HG03064 (cell line): Measurements from ENCODE around the gene MYD88.

Experiments
- ATAC-seq: cut with Tn5 transposase; IDR thresholded peaks from one replicate; pipeline ENCODE4 v1.9.1; 2021; ENCODE audit warnings: low read depth; ENCODE audit not compliant: unreplicated experiment

MYD88 gene

GRCh38 chr3:38139652-38140051, 1.2 kb downstream of the MYD88 start:
- ATAC-seq = no peak

- ATAC-seq = no peak
Observed at GRCh38 chr3:38140326-38141172, 2.1 kb downstream of the MYD88 start.

DNA sequence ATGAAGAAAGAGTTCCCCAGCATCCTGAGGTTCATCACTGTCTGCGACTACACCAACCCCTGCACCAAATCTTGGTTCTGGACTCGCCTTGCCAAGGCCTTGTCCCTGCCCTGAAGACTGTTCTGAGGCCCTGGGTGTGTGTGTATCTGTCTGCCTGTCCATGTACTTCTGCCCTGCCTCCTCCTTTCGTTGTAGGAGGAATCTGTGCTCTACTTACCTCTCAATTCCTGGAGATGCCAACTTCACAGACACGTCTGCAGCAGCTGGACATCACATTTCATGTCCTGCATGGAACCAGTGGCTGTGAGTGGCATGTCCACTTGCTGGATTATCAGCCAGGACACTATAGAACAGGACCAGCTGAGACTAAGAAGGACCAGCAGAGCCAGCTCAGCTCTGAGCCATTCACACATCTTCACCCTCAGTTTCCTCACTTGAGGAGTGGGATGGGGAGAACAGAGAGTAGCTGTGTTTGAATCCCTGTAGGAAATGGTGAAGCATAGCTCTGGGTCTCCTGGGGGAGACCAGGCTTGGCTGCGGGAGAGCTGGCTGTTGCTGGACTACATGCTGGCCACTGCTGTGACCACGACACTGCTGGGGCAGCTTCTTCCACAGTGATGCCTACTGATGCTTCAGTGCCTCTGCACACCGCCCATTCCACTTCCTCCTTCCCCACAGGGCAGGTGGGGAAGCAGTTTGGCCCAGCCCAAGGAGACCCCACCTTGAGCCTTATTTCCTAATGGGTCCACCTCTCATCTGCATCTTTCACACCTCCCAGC, 2.9 kb downstream of the MYD88 start:
- no peak for ATAC-seq

DNA sequence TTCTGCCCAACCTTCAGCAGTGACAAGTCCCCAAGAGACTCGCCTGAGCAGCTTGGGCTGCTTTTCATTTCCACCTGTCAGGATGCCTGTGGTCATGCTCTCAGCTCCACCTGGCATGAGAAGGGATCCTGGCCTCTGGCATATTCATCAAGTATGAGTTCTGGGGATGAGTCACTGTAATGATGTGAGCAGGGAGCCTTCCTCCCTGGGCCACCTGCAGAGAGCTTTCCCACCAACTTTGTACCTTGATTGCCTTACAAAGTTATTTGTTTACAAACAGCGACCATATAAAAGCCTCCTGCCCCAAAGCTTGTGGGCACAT, 3.5 kb downstream of the MYD88 start:
- ATAC-seq = no peak

DNA sequence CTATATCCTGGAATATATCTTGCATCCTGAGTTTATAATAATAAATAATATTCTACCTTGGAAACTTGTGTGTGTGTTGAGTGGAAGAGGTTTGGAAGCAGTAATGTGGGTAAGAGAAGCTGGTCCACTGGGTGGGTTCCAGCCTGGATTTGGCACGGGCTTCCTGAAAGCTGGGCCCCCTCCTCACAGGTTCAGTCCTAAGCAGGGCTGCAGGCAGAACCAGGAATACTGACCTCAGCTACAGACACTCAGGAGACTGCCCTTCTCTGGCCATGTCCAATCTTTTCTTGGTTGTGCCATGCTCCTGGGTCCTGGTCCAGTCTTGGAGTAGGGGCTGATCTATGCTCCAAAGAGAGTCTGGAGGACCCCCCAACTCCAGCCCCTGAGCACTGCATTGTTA, 4.5 kb downstream of the MYD88 start:
- ATAC-seq = no peak

DNA sequence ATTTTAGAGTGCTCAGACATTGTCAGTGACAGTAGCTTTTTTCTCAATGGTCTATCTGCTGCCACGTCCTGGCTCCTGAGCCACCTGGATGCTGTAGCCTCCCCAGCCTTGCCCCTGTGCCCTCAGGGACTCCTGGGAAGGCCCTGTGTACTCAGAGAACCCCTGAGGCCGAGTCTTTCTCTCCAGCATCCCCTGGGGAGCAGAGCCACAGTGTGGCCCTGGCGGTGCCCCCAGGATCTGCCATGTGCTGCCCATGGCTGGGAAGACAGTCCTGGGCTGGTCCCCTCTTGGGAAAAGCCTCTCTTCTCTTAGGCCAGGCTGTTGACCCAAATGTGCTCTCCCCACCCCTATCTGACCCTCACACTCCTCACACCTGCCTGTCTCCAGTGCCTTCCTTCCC, 5.0 kb downstream of the MYD88 start:
- no peak for ATAC-seq

- ATAC-seq = no peak
Observed at GRCh38 chr3:38146504-38146903, 8.0 kb downstream of the MYD88 start.

GRCh38 chr3:38147421-38147820, 9.0 kb downstream of the MYD88 start:
- ATAC-seq = no peak

GRCh38 chr3:38148311-38148882, 9.9 kb downstream of the MYD88 start:
- ATAC-seq = no peak

DNA sequence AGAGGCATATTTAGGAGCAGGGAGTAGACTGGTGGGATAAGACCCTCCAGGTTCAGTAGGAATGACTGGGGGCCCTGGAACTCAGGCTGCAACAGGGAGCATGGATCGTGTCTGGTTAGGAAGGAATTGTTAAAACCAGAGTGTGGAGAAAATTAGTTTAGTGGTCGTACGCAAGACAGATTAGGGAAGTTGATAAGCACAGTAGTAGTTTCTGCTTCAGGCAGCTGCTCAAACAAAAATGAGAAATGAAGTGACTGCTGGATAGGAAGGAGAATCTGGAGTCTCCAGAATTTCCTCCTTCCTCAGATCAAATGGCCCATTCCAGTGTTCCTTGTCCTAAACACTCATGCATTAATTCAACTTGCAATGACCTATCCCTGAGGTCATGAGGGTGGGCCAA, 11.2 kb downstream of the MYD88 start:
- ATAC-seq = no peak

- ATAC-seq = no peak
Observed at GRCh38 chr3:38150780-38151528, 12.5 kb downstream of the MYD88 start.

DNA sequence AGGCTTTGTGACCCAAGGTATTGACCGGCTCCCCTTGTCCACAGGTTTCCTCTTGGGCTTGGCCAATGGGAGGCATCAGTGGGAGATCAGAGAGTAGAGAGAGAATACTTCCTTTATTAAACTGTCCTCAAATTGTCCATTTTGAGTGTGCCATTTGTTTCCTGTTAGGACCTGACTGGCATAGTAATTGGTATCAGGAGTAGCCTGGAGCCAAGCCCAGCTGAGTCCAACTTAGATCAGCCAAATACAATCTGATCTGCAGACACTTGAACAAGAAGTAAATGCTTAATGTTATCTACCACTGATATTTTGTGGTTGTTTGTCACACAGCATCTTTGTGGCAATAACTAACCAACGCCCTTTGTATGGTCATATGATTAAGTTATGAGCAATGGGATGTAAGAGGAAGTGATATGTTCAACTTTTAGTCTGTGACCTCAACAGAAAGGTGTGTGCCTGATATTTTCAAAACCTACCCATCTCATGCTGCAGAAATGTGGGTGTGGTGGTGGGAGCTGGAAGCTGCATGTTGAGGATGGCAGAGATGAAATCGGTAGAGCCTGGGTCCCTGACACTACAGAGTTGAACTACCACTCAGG, 13.3 kb downstream of the MYD88 start:
- no peak for ATAC-seq

GRCh38 chr3:38152609-38153008, 14.1 kb downstream of the MYD88 start:
- ATAC-seq = no peak

- ATAC-seq = no peak
Observed at GRCh38 chr3:38153221-38153620, 14.8 kb downstream of the MYD88 start.

- ATAC-seq = no peak
Observed at GRCh38 chr3:38154033-38154494, 15.6 kb downstream of the MYD88 start.

DNA sequence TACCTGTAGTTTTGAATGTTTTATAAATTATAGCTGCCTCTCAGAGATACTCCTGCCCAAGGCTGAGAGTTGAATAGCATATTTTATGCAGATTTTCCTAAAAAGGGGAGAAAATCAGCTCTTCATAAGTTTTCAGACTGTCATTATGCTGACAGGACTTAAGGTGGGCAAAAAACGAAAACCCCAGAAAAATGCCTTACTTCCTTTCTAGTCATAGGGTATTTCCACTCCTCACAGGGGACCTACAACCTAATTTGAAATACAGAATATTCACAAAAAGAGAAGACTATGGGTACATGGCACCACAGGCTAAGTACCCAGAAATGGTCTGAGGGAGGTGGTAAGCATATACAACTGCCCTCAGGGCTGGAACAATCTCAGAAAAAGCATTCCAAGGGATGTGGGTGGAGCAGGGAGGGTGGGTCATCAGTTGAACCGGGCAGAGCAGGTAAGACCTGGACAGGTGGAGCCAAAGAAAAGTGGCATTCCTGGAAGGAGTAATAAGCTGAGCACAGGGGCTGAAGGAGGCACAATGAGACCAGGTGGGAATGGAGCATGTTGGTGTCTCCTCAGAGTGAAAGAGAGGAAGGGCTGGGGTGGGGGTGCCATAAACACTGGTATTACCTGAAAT, 16.3 kb downstream of the MYD88 start:
- ATAC-seq = no peak

- no peak for ATAC-seq
Observed at GRCh38 chr3:38155825-38156224, 17.4 kb downstream of the MYD88 start.

- ATAC-seq = no peak
Observed at GRCh38 chr3:38157117-38157516, 18.7 kb downstream of the MYD88 start.

GRCh38 chr3:38157595-38157994, 19.1 kb downstream of the MYD88 start:
- ATAC-seq = no peak

GRCh38 chr3:38158472-38158871, 20.0 kb downstream of the MYD88 start:
- ATAC-seq = no peak
